PC-9 (cell line): Measurements from ENCODE around the gene OGG1.

ENCODE experiments used
- EZH2 ChIP-seq: fragments of 200-600 bp; sonication (generic); IDR thresholded peaks from 2 replicates; pipeline ENCODE4 v1.8.0; 2017; ENCODE audit warnings: antibody characterized with exemption, low read depth
- TF ChIP-seq, protein P1 (sequence below): fragments of 200-600 bp; sonication (generic); conservative IDR thresholded peaks from 2 replicates; pipeline ENCODE4 v1.6.1; 2017; ENCODE audit warnings: mixed run types, antibody characterized with exemption, mild to moderate bottlenecking, moderate library complexity

DNA sequence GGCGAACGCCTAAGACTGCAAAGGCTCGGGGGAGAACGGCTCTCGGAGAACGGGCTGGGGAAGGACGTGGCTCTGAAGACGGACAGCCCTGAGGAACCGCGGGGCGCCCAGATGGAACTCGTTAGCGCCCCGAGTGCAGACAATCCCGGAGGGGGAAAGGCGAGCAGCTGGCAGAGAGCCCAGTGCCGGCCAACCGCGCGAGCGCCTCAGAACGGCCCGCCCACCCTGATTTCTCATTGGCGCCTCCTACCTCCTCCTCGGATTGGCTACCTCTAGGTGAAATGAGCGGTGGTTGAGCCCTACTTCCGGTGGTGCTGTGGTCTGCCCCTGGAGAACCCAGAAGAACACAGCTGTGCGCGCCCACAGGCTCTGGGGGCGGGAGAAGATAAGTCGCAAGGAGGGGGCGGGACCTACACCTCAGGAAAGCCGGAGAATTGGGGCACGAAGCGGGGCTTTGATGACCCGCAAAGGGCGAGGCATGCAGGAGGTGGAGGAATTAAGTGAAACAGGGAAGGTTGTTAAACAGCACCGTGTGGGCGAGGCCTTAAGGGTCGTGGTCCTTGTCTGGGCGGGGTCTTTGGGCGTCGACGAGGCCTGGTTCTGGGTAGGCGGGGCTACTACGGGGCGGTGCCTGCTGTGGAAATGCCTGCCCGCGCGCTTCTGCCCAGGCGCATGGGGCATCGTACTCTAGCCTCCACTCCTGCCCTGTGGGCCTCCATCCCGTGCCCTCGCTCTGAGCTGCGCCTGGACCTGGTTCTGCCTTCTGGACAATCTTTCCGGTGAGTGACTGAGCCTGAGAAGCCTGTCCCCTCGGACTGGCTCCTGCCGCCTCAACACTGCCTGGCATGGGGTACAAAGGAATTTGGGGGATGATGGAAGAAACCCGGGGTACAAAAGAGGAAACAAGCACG lies at the start of gene OGG1:
- TF ChIP-seq, protein P1, sequence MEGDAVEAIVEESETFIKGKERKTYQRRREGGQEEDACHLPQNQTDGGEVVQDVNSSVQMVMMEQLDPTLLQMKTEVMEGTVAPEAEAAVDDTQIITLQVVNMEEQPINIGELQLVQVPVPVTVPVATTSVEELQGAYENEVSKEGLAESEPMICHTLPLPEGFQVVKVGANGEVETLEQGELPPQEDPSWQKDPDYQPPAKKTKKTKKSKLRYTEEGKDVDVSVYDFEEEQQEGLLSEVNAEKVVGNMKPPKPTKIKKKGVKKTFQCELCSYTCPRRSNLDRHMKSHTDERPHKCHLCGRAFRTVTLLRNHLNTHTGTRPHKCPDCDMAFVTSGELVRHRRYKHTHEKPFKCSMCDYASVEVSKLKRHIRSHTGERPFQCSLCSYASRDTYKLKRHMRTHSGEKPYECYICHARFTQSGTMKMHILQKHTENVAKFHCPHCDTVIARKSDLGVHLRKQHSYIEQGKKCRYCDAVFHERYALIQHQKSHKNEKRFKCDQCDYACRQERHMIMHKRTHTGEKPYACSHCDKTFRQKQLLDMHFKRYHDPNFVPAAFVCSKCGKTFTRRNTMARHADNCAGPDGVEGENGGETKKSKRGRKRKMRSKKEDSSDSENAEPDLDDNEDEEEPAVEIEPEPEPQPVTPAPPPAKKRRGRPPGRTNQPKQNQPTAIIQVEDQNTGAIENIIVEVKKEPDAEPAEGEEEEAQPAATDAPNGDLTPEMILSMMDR = no peak
- TF ChIP-seq EZH2 = no peak
